Lung microvascular endothelial cell (primary cell): Measurements from ENCODE around the gene TNK2. TPM values are rescaled to one million over a fixed set of nuclear protein-coding genes. Genes with fewer than 3 reads are reported as not detected.
A peak's percentile ranks its signal among the peaks of the same experiment; 100 is the strongest.

Source experiments
- DNase-seq, 2 donors: peaks; one replicate each; pipeline versions ENCODE4 v3.0.0 to v3.0.0-alpha.2; 2010; ENCODE audit warnings: low read depth in 2 of 2
- total RNA-seq: library from RNA; depleted of rRNA; stranded (reverse); fragments of >200 nt; gene quantifications from 2 replicates; pipeline ENCODE4 v1.2.1, GENCODE V29; 2014

The TNK2 gene
- total RNA-seq, 1 donor from 2014 or later = 16.1 TPM

DNA sequence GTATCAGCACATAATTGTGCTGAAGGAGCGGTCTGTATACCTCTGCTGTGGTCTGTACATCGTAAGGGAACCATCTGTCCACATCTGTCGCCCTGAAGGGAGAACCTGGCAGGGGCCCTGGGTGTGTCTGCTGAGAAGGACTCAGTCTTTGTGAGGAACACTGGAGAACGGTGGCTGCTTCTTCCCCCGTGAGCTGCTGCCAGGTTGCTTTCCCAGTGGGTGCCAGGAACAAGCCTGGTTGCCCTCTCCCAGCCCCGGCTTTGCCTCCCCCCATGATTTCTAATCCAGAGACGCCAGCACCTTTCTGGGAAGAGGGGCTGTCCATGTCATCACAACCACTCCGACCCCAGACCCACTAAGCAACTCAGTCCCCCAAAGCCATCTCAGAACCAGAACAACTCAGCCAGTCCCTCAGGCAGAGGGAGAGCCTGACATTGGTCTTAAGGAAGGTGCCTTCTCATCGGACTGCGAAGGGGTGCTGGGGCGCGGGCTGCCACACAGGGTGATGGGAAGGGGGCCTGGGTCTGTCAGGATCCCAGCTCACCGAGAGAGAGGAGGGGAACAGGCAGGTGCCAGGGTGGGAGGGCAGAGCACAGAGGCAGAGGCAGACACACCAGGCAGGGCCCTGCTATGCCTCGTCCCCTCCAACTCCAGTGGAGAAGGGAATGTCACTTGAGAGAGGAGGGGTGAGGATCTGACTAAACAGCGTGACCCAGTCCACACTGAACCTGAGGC, 8.5 kb downstream of the TNK2 start:
- no peak for DNase-seq

GRCh38 chr3:195897853-195898415, 10.4 kb downstream of the TNK2 start:
- DNase-seq = peak in 1 of 2 donors; percentile 45

DNA sequence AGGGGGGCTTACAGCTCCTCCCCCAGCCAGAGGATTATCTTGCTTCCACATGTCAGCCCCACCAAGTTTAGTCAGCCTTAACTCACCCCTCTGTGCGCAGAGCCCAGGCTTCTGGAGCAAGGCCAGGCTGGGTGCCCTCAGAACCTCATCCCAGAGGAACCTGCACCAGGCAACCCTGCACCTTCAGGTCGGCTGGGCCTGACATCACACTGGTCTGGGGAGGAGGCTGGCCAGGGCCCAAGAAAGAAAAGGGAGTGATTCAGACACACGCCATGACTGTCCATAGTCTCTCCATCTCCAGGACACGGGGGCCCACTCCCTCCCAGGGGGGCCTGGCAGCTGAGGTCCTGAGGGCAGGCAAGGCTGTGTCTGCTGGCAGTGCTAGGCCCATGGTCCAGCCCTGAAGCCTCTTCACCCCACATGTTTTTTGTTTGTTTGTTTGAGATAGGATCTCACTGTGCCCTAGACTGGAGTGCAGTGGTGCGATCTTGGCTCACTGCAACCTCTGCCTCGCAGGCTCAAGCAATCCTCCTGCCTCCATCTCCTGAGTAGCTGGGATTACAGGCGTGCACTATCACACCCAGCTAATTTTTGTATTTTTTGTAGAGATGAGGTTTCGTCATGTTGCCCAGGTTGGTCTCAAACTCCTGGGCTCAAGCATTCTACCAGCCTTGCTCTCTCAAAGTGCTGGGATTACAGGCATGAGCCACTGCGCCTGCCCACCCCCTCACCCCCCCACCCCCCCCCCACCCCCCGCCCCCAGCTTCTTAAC, 11.1 kb downstream of the TNK2 start:
- DNase-seq = peak in 1 of 2 donors; percentile 66

DNA sequence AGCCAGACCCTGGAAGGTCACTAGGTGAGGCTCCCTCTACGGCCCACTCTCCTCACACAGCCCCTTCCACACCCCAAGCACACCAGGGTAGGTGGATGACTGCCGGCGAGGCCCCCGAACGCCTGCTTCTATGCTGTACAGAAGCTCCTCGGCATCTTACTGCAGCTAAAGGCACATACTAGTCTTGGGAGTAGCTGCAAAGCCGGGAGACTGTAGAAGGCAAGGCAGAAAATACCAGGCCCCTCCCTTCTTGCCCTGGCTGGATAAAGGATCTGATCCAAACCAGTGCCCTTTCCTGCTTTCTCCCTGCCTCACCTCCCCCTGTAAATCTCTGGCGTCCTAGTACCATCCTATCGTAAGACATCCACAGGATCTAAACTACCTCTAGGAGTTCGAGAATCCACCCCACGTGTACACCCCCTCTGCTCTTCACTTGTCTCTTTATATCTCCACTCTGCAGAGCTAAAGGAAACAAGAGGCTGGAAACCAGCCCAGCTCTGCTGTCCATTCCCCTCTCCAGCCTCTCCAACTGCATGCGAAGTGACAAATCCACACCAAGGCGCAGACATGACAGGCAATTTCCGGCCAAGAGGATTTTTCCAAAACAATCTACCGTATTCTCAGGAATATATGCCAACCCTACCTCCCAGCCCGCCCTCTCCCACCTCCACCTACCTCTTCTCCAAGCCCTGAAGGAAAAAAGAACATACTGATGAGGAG, 11.8 kb downstream of the TNK2 start:
- peak; percentile 87 to 90 for DNase-seq

DNA sequence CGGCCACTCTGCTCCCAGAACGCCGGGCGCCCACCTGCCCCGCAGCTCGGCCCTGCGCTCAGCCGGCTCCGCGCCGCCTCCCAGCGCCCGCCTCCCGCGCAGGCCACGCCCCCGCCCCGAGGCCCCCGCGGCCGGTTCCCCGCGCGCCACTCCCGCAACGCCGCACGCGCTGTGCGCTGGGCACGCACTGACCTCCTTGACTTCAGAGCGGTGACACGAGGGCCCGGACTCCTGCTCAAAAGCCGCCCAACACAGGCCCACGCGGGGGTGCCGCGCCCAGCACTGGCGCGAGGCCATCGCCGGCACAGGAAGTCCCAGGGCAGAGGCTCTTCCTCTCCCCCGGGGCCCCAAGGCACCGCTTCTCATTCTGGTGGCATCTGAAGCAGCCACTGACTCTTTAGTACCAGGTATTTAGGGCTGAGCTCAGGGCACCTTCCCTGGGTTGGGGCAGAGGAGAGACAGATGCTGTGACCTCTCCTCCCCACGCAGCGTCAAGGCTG, 12.4 kb downstream of the TNK2 start:
- peak; percentile 24 to 54 for DNase-seq

GRCh38 chr3:195895078-195895860, 13.1 kb downstream of the TNK2 start:
- DNase-seq = peak; percentile 42 to 66

DNA sequence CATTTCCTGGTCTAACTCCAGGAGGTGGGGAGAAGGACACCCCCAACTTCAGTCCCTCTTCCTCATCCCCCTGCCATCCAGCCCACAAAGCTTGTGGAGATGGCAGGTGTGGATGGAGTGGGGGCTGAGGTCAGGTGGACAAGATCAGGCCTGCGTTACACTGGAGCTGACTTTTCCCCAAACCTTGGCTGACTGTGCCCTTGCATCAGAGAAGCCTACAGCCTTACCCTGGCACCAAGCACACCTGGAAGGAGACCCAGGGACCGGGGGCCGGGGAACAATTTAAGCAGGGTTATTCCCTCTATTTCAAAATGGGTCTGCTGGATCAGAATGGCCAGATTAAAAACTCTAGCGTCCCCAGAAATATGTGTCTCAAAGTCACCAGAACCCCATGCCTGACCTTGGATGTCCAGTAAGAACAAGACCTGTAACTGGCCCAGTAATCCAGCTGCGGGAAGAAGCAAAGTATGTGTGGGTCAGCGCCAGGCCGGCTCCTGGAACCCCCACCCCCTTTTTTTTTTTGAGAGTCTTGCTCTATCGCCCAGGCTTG, 14.4 kb downstream of the TNK2 start:
- no peak for DNase-seq

DNA sequence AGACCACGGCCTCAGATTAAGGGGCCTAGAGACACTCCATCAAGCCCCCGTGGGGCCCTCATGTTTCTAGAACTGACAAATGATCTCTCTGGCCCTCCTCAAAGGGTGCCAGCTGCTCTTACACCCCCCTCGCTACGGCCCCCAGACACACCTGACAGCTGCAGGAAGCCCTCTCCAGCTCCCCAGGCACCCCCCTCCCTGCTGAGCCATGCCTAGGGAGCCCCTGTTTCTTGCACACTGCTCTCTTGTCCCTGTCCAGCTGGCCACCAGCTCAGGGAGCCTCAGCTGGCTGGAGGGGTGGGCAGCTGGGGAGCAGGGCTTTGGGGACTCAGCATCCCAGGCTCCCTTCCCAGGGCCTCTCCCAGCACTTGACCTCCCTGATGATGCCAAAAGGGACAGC, 14.8 kb downstream of the TNK2 start:
- DNase-seq = no peak

DNA sequence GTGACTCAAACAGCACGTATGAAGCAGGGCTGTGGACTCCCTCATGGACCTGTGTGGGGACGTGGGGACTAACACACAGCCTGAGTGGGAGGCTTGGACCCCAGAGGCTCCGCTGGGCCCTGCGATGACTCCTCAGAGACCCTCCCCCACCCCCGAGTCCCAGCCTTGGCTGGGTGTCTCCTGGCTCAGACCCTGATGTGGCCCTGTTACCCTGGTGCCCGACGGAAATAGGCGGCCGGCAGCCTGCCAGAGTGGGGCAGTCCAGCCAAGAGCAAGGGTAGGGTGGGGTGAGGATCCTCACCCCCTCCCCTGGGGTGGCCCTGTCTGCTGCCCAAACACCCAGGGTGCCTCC, 15.3 kb downstream of the TNK2 start:
- peak in 1 of 2 donors; percentile 17 for DNase-seq

GRCh38 chr3:195892105-195893043, 16.0 kb downstream of the TNK2 start:
- DNase-seq = peak; percentile 58 to 81

DNA sequence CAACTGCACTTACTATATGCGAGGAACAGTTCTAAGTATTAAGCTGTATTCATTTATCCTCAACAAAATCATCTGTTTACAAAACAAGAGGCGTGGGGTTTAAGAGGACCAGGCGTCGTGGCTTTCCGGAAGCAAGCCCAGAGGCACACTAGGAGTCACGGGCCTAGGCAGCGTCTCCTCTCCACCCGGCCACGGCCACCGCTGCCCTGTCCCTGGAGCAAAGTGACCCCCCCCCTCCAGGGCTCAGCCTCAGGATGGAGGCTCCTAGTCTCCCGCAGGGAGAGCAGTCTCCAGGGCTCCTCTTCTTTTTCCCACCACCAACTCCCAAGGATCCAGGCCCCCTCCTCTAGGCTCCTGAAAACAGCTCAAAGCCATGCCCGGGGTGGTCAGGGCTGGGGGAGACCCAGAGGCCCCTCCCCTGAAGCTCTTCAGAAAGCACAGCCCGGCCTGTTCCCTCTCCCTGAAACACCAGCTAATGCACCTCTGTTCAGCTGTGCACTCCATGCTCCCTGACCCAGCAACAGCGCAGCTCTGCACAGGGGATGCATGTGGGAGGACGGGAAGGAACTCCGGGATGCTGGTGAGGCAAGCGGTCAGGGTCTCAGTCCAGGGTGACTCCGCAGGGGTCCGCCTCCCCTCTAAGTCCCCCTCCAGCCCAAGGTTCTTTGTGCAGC, 16.8 kb downstream of the TNK2 start:
- DNase-seq = no peak

GRCh38 chr3:195889870-195890295, 18.5 kb downstream of the TNK2 start:
- no peak for DNase-seq

DNA sequence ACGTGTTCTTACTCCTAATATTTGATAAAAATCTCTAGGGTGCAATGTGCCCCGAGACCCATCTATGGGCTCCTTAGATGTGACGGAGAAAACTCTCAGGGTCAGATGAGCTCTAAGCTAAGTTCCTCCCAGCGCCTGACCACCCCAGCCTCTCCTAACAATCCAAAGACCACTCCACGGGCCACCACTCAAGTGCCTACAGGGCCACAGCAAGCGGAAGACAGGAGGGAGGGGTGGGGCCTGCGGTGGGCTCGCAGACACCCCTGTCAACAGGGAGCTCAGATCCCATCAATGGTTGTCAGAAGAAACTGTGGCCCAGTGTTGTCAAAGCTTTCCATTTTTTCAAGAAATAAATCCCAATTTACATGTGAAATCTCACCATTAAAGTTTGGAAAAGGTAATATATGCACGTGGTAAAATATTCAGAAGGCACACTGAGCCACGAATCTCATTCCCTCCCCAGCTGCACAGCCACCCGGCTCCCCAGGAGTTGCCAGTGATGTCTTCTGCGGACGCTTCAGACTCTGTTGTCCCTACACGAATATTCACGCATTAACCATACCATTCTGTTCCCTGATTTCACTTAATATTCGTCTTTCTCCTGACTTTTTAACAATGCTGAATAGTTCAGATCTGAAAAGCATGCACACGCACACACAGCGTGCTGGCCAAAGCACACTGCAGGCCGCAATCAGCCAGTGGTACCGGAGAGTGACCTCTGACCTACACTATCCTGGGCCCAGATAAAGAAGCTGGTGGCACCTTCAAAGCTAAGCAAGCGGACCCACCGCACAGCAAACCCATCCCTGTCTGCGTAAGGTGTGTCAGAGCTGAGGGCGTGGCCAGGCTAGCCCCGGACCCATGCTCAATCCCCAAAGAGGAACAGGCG, 19.1 kb downstream of the TNK2 start:
- no peak for DNase-seq

- no peak for DNase-seq
These were observed 20.0 kb downstream of the TNK2 start for GRCh38 chr3:195888311-195888761.

GRCh38 chr3:195887670-195888069, 20.7 kb downstream of the TNK2 start:
- DNase-seq = no peak

GRCh38 chr3:195886181-195887141, 21.9 kb downstream of the TNK2 start:
- DNase-seq = peak; percentile 86 to 87
